Adipocyte (in vitro differentiated cells): ENCODE measurements around the gene IMMT.
A peak's percentile ranks its signal among the peaks of the same experiment; 100 is the strongest.

Experiments
- DNase-seq: peaks from one replicate; pipeline ENCODE4 v3.0.0-alpha.2; 2015; ENCODE audit warnings: low read depth
- H3K27me3 ChIP-seq: replicated peaks from 2 replicates; pipeline ENCODE4 v1.7.0; 2013; ENCODE audit warnings: mild to moderate bottlenecking, low read length, moderate library complexity; ENCODE audit not compliant: control insufficient read depth, insufficient read depth
- H3K36me3 ChIP-seq: 2 replicates; pipeline ENCODE4 v1.7.0; 2013; ENCODE audit warnings: low read length, mild to moderate bottlenecking, moderate library complexity; ENCODE audit not compliant: control insufficient read depth, insufficient read depth, severe bottlenecking
- H3K4me1 ChIP-seq: 2 replicates; pipeline ENCODE4 v1.7.0; 2013; ENCODE audit warnings: mild to moderate bottlenecking, low read length, moderate library complexity; ENCODE audit not compliant: control insufficient read depth, insufficient read depth
- H3K4me3 ChIP-seq: 2 replicates; pipeline ENCODE4 v1.7.0; 2013; ENCODE audit warnings: mild to moderate bottlenecking, low read length, moderate library complexity
- H3K9ac ChIP-seq: 2 replicates; pipeline ENCODE4 v1.7.0; 2013; ENCODE audit warnings: mild to moderate bottlenecking, low read length, moderate library complexity
- H3K9me3 ChIP-seq: 2 replicates; pipeline ENCODE4 v1.7.0; 2013; ENCODE audit warnings: mild to moderate bottlenecking, low read length, moderate library complexity; ENCODE audit not compliant: control insufficient read depth

IMMT gene

DNA sequence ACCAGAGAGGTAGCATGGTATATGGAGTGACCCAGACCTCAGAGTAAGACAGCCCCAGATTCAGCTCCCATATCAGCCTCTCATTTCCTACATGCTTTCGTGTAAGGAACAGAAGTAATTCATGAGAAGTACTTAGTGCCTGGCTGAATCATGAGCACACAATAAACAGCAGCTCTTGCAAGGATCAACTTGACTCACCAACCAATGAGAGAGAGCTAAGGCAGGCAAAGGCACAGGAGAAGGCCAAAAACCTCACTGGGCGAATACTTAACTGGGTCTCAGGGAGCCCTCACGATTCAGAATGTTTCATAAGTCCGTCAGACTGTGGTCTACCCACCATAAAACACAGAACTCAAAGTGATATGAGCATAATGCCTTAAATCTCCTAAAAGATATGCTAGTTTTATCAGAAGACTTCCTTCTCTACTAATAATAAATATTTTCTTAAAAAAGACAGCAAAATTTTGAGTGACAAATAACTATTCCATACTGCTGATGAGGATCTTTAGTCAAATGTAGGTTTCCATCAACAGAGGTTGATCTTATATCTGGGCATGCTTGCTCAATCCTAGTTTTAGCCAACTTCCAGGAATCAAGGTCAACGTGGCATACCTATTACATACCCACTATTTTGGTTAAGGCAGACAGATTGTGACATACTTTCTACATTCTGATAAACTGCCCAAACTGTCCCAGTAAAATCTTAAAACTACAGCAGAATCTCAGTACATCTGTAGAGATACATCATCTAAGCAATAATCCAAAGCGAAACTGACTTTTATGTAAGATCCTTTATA, 34.9 kb downstream of the IMMT start:
- DNase-seq: no peak
- H3K9me3 ChIP-seq: no peaks in the 10 kb centered on the region
- H3K4me3 ChIP-seq: no peak overlapping the region
- no peaks in the 10 kb centered on the region for H3K27me3 ChIP-seq
- H3K9ac ChIP-seq: no peak overlapping the region
- peaks cover 91% of the 10 kb centered on the region for H3K36me3 ChIP-seq
- no peaks in the 10 kb centered on the region for H3K4me1 ChIP-seq

- DNase-seq: no peak
- Histone ChIP-seq H3K4me3 (no peak overlapping the region), H3K27me3 (no peaks in the 10 kb centered on the region), H3K9ac (no peak overlapping the region), H3K36me3 (peaks cover 87% of the 10 kb centered on the region), H3K9me3 (no peaks in the 10 kb centered on the region), H3K4me1 (no peaks in the 10 kb centered on the region)
Observed at GRCh38 chr2:86158286-86158685, 37.0 kb downstream of the IMMT start.

GRCh38 chr2:86157009-86157556, 38.2 kb downstream of the IMMT start:
- Histone ChIP-seq H3K9ac (no peak overlapping the region), H3K9me3 (no peaks in the 10 kb centered on the region), H3K36me3 (peaks cover 80% of the 10 kb centered on the region), H3K4me1 (no peaks in the 10 kb centered on the region), H3K4me3 (no peak overlapping the region), H3K27me3 (no peaks in the 10 kb centered on the region)
- DNase-seq: no peak

- peaks cover 79% of the 10 kb centered on the region for H3K36me3 ChIP-seq
- H3K9ac ChIP-seq: no peak overlapping the region
- H3K4me1 ChIP-seq: no peaks in the 10 kb centered on the region
- no peak overlapping the region for H3K4me3 ChIP-seq
- no peak for DNase-seq
- H3K9me3 ChIP-seq: no peaks in the 10 kb centered on the region
- H3K27me3 ChIP-seq: no peaks in the 10 kb centered on the region
Observed at GRCh38 chr2:86150502-86150901, 44.8 kb downstream of the IMMT start.

DNA sequence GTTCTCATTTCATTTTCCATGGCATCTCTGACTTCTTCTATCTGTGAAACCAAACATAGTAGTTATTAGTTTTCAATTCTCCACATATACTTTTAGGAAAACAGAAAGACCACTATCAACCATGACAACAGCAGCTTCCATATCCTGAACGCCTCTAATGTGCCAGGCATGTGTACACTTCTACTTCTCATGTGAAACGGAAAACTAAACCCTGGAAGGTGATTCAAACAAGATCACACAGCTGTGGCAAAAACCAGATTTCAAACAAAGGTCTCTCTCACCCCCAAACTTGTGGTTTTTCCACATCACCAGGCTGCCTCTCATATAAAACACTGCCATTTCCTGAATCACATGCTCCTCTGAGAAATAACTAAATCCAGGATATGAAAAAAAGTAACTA, 47.5 kb downstream of the IMMT start:
- H3K27me3 ChIP-seq: no peaks in the 10 kb centered on the region

GRCh38 chr2:86143926-86144685, 51.2 kb downstream of the IMMT start:
- Histone ChIP-seq H3K27me3 (no peaks in the 10 kb centered on the region), H3K9ac (no peak overlapping the region), H3K4me1 (peaks cover 13% of the 10 kb centered on the region), H3K4me3 (no peak overlapping the region), H3K36me3 (peaks cover 92% of the 10 kb centered on the region), H3K9me3 (no peaks in the 10 kb centered on the region)
- DNase-seq: no peak

More for the DNA sequence above, 47.5 kb downstream of the IMMT start:
- H3K9ac ChIP-seq: no peak overlapping the region
- H3K4me3 ChIP-seq: no peak overlapping the region
- H3K36me3 ChIP-seq: peaks cover 84% of the 10 kb centered on the region
- no peak for DNase-seq
- H3K4me1 ChIP-seq: no peaks in the 10 kb centered on the region
- no peaks in the 10 kb centered on the region for H3K9me3 ChIP-seq

DNA sequence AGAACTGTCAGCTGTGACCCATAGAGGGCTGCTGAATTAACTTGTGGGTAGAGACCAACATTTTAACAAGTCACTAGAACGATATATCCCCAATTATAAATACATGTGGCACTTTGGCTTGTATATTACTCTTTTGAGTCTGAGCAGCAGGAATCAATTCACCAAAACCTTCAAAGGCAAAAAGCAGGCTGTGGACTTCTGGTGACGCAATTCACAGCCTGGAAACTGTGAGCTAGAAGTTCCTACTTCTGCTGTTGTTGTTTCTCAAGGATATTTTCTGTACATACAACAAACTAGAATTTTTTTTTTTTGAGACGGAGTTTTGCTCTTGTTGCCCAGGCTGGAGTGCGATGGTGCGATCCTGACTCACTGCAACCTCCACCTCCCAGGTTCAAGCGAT, 52.0 kb downstream of the IMMT start:
- H3K9ac ChIP-seq: no peak overlapping the region
- H3K9me3 ChIP-seq: no peaks in the 10 kb centered on the region
- peak; percentile 33 for DNase-seq
- no peak overlapping the region for H3K4me3 ChIP-seq
- peaks cover 13% of the 10 kb centered on the region for H3K4me1 ChIP-seq
- no peaks in the 10 kb centered on the region for H3K27me3 ChIP-seq
- peaks cover 92% of the 10 kb centered on the region for H3K36me3 ChIP-seq

DNA sequence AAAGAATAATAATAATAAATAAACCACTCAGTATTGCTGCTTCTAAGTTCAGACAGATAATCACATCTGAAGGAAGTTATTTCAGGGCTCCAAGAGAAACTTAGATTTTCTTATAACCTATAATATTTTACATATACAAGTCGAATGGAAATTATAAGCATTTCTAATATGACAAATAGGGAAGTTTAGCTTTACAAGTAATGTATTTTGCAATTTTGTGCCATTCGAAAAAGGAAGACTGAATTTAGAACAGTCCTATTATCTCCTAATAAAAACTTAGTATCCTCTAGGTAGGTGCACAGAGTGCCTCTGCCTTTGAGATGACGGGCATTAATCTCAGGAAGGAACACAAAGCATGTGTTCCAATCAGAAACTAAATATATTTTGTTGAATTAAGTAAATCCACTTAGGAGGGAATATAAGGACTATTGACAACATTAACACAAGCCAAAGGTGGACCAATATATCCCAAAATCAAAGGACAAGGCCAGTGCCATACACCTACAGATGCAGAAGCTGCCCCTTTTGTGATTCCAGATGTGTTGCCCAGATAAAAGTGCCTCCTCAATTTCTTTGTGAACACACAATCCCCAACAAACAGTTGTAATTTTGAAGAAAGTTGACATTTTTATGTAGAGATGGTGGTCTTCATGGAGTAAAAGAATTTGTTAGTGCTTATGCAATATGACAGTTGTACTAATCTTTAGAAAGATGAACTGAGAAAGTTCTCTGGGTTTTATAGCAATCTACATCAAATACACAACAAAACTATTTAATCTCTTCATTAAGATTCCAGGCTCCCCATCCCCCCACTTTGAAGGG, 52.6 kb downstream of the IMMT start:
- Histone ChIP-seq H3K9ac (no peak overlapping the region), H3K4me3 (no peak overlapping the region), H3K27me3 (no peaks in the 10 kb centered on the region), H3K36me3 (peaks cover 93% of the 10 kb centered on the region), H3K4me1 (peaks cover 13% of the 10 kb centered on the region), H3K9me3 (no peaks in the 10 kb centered on the region)
- DNase-seq: no peak

GRCh38 chr2:86140969-86141392, 54.3 kb downstream of the IMMT start:
- no peaks in the 10 kb centered on the region for H3K9me3 ChIP-seq
- H3K4me1 ChIP-seq: peaks cover 13% of the 10 kb centered on the region
- peaks cover 93% of the 10 kb centered on the region for H3K36me3 ChIP-seq
- no peaks in the 10 kb centered on the region for H3K27me3 ChIP-seq
- no peak overlapping the region for H3K9ac ChIP-seq
- no peak for DNase-seq
- H3K4me3 ChIP-seq: no peak overlapping the region

DNA sequence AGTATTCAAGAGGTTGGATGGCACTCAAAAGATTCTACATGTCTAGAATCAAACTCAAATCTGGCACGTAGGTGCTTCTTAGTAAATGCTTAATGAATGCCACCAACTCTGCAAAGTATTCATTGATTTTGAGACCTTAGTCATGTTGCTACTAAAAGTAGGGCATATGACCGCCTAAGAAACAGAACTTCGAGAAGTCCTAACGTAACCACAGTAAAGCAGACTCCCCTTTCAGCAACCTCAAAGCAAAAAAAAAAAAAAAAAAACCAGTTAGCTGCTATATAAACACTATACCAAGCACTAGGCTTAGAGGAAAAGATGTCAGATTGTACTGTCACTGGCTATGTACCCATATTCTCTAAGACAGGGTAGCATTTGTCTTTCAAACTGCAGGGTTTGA, 55.3 kb downstream of the IMMT start:
- Histone ChIP-seq H3K4me1 (peaks cover 13% of the 10 kb centered on the region), H3K4me3 (no peak overlapping the region), H3K9me3 (no peaks in the 10 kb centered on the region), H3K9ac (no peak overlapping the region), H3K36me3 (peaks cover 93% of the 10 kb centered on the region), H3K27me3 (no peaks in the 10 kb centered on the region)
- DNase-seq: no peak
